HG02588 (cell line): ENCODE results near the gene CTH.
A peak's percentile ranks its signal among the peaks of the same experiment; 100 is the strongest.
"Not testable (repeated sequence)": the region's sequence is repeated elsewhere in the genome, so short reads cannot be mapped to it uniquely, and the experiment has no call there.

ENCODE experiments used
- ATAC-seq: cut with Tn5 transposase; IDR thresholded peaks from one replicate; pipeline ENCODE4 v1.9.1; 2021; ENCODE audit warnings: mild to moderate bottlenecking, moderate library complexity; ENCODE audit not compliant: unreplicated experiment

The CTH gene

DNA sequence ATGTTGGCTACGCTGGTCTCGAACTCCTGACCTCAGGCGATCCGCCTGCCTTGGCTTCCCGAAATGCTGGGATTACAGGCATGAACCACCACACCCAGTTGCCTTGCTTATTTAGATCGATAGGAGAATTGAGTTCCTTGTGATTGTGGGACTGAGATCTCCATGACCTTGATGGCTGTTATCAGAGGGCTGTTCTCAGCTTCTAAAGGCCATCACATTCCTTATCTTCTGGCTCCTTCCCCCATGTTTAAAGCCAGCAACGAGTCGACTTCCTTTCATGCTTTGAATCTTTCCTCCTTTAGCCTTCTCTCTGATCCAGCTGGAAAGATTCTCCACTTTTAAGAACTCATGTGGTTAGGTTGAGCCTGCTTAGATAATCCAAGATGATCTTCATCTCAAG is 38.0 kb downstream of the CTH start:
- ATAC-seq: no peak

DNA sequence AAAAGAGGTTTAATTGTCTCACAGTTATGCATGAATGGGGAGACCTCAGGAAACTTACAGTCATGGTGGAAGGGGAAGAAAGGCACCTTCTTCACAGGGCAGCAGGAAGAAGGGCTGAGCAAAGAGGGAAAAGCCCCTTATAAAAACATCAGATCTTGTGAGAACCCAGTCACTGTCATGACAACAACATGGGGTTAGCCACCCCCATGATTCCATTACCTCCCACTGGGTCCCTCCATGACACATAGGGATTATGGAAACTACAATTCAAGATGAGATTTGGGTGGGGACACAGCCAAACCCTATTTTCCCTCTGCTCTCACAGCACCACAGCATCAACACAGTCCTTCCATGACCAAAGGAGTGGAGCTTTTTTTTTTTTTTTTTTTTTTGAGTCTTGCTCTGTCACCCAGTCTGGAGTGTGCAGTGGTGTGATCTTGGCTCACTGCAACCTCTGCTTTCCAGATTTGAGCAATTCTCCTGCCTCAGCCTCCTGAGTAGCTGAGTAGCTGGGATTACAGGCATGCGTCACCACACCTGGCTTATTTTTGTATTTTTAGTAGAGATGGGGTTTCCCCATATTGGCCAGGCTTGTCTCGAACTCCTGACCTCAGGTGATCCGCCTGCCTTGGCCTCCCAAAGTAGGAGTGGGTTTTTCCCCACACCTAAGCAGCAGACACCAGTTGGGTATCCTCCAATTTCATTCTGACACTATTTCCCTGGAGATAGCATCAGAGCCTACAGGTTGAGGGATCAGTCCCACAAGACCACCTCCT is 41.3 kb downstream of the CTH start:
- ATAC-seq: peak; percentile 60

GRCh38 chr1:70455291-70455690 is 44.2 kb downstream of the CTH start:
- no peak for ATAC-seq

DNA sequence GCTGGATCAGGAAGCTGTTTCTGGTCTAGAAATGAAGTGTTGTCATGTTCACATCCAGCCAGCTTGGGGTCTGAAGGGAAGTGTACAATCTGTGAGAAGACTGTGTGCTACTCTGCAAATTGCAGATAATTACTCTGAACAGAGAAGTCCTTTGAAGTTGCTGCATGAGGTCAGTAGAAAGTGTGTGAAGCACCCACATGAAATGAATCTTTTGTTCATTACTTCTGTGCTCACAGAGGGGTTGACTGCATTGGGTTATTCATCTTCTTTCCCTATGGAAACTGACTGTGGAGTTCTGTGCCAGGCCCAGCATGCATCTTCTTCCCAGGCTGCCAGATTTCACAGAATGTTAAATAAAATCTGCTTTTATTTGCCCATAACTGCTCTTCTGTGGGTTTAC is 47.1 kb downstream of the CTH start:
- ATAC-seq: no peak

DNA sequence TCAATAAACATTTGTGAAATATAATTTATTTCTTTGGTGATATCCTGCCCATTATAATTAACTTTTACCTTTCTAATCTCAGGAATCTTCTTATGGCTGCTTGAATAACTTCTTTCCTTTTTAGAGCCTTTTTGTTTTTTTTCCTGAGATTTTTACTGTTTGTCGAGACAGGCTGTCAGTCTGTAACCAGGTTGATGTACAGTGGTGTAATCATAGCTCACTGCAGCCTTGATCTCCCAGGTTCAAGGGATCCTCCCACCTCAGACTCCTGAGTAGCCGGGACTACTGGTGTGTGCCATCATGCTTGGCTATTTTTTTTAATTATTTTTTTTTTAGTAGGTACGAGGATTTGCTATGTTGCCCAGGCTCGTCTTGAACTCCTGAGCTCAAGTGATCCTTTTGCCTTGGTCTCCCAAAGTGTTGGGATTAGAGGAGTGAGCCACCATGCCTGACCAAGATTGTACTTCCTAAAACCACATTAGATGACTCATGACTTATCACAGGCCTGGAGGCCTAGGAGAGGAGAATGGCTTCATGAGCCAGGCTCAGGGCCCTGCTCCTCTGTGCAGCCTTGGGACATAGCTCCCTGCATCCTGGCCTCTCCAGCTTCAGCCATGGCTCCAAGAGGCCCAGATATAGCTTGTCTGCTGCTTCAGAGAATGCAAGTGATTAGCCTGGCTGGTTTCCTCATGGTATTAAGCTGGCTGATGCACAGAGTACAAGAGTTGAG is 48.6 kb downstream of the CTH start:
- no peak for ATAC-seq

GRCh38 chr1:70460740-70461713 is 50.0 kb downstream of the CTH start:
- ATAC-seq: not testable (repeated sequence)

GRCh38 chr1:70462611-70463010 is 51.5 kb downstream of the CTH start:
- ATAC-seq: no peak

- no peak for ATAC-seq
Measured at GRCh38 chr1:70465911-70466310, 54.8 kb downstream of the CTH start.

DNA sequence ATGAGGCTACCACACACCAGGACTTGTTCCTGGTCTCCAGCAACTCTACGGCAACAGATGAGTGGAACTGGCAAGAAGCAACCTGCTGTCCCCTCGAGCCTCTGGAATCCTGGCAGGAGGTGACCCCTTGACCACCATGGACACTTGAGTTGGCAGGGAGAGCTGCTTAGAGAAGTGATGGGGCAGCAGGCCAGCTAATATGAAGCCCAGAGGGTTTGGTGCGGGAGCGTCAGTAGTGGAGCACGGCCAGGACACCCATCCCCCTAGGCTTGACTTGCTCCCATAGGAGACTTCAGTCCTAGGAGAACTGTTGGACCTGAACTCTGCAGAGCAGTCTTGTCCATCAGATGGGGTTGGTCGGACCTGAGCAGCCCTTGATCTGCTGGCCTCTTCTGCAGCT is 56.5 kb downstream of the CTH start:
- ATAC-seq: no peak

DNA sequence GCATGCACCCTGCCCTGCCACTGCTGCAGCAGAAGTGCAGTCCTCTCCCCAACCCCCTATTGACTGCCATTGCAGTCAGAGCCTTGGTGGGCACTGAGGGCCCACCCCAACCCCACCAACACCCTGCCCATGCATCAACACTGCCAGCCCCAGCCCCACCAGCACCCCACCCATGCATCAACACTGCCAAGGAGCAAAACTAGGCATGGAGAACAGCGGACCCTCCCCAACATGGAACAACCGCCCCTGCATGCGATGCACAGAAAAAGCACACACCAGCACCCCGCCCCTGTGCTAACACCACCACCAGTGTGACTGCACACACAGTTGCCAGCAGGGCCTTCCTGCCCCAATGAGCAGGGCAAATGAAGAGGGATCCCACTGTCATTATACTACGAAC is 57.1 kb downstream of the CTH start:
- no peak for ATAC-seq

- ATAC-seq: not testable (repeated sequence)
Measured at GRCh38 chr1:70469184-70469583, 58.1 kb downstream of the CTH start.

- ATAC-seq: no peak
Measured at GRCh38 chr1:70475023-70475422, 64.0 kb downstream of the CTH start.

DNA sequence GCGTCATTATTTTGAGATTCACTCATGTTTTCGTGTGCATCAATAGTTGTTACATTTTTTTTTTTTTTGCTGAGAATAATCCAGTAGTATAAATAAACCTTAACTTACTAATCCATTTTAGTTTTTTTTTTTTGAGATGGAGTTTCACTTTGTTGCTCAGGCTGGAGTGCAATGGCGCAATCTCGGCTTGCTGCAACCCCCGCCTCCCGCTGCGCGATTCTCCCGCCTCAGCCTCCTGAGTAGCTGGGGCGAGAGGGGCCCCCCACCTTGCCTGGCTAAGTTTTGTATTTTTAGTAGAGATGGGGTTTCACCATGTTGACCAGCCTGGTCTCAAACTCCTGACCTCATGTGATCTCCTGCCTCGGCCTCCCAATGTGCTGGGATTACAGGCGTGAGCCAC is 66.0 kb downstream of the CTH start:
- ATAC-seq: no peak

- ATAC-seq: not testable (repeated sequence)
Measured at GRCh38 chr1:70477905-70478304, 66.8 kb downstream of the CTH start.

DNA sequence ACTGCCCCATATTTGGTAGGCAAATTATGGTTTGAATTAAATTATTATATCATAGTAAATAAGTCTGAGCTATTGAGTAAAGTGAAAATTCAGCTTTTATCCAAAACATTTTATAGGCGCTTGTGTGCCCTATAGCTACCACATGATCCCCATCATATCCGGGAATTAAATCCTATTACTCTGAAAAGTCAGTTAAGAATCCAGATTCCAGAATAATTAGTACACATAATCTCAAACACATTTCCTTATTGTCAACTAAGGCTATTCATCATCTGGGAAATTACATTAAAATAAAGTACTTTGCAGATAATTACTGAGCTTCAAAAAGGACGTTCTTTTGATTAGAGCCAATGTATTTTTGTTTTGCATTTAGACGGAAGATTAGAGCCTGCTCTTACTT is 72.3 kb downstream of the CTH start:
- ATAC-seq: no peak

DNA sequence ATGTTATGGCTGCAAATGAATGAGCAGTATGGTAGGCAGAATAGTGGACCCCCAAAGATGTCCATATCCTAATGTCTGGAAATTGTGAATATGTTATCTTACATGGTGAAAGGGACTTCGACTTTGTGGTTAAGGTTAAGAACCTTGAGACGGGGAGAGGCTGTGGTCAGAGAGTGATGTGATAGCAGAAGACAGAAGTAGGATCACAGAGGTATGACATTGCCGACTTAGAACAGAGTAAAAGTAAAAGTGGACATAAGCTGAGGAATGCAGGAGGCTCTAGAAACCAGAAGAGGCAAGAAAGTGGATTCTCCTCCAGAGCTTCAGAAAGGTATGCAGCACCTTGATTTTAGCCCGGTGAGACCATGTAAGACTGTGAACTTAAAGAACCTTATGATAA is 74.6 kb downstream of the CTH start:
- no peak for ATAC-seq

DNA sequence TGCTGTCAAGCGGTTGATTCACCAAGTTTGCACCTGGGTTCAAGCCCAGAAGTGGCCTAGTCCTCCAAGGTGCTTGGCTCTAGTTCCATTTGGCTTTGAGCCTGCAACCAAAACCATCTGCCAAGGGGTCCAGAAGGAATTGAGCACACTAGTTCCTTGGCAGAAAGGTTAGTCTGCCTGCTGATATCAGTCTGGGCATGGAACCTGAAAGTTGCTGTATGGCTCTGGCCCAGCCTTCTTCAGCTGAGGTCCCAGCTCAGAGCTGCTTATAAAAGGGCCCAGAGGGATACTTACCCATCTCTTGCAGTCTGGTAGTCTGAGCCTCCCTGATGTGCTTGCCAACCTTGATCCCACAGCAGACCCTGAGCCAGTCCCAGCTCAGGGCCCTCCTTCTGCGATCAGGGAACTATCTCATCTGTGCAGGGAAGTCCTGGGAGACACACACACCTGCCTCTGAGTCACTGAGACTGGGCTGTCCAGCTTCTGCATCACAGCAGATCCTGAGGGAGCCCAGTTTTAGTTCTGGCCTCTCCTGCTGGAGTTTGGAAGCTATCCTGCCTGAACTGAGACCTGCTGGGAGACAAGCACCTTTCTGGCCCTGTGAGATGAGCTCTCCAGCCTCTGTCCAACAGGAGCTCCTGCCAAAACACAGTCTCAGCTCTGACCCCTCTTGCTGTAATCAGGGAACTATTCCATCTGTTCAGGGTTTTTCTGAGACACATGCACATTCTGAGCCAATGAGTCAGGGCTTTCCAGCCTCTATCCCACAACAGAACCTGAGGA is 75.8 kb downstream of the CTH start:
- ATAC-seq: no peak

DNA sequence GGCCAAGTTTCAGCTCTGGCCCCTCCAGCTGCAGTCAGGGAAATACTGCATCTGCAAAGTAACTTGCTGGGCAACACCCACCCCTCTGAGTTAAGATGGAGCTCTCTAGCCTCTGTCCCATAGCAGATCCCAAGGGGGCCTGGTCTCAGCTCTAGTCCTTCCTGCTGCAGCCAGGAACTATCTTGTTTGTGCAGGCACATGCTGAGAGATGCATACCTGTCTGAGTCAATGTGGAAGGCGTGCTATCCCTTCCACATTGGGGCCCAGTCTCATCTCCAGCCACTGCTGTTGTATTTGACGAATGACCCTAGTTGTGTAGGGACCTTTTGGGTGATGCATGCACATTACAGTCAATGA is 76.4 kb downstream of the CTH start:
- no peak for ATAC-seq

DNA sequence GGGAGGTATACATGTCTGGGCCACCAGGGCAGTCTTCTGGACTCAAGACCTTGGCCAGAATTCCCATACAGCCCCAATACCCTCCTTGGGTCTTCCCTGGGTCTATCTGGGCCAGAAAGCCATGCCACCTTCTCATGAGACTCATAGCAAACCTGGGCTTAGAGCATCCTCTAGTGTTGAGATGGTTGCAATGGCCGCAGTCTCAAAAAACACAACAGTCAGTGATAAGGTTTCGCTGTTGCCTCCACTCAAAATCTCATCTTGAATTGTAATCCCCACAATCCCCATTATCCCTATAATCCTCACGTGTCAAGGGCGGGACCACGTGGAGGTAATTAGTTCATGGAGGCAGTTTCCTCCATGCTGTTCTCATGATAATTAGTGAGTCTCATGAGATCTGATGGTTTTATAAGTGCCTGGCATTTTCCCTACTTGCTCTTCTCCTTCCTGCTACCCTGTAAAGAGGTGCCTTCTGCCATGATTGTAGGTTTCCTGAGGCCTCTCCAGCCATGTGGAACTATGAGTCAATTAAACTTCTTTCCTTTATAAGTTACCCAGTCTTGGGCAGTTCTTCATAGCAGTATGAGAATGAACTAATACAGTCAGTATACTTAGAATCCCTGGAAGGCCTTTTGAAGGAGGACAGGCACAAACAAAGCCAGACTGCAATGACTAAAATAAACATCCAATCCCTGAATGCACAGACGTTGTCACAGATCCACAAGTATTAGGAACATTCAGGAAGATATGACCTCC is 77.0 kb downstream of the CTH start:
- ATAC-seq: peak; percentile 62
